ENCODE measurements around the gene SKAP2.
A peak's percentile ranks its signal among the peaks of the same experiment; 100 is the strongest.

The SKAP2 gene

DNA sequence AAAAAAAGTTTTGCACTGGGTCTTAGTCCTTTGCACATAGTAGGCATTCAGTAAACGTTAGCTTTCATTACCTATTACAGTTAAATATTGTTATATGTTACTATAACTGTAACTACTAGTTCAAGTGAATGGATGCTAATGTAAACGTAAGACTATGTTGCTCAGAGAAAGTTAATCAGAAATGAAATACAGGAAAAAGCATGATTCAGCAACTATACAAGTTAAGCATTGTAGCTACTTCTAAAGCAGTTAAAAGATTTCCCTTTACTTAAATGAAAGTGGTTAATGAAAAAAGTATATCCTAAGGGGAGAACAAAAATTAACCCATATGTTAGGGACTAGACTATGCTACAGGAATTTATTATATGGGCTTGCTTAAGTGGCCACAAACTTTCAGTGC, 121.2 kb downstream of the SKAP2 start:
- DNase-seq, result no peak

DNA sequence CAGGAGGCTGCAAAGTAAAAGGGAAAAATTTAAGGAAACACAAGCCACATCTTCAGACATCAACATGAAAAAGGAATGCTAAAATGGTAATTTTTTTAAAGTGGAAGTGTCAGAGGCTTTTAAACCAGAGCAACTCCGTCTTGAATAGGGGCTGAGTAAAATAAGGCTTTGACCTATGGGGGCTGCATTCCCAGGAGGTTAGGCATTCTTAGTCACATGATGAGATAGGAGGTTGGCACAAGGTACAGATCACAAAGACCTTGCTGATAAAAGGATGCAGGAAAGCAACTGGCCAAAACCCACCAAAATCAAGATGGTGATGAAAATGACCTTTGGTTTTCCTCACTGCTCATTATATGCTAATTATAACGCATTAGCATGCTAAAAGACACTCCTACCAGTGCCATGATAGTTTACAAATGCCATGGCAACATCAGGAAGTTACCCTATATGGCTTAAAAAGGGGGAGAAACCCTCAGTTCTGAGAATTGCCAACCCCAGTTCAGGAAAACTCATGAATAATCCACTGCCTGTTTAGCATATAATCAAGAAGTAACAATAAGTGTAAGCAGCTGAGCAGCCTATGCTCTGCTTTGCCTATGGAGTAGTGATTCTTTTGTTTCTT, 128.3 kb downstream of the SKAP2 start:
- no peak for DNase-seq

GRCh38 chr7:26729150-26729775, 135.1 kb downstream of the SKAP2 start:
- no peak for DNase-seq

- DNase-seq, result no peak
Measured at GRCh38 chr7:26726051-26726450, 138.3 kb downstream of the SKAP2 start.

DNA sequence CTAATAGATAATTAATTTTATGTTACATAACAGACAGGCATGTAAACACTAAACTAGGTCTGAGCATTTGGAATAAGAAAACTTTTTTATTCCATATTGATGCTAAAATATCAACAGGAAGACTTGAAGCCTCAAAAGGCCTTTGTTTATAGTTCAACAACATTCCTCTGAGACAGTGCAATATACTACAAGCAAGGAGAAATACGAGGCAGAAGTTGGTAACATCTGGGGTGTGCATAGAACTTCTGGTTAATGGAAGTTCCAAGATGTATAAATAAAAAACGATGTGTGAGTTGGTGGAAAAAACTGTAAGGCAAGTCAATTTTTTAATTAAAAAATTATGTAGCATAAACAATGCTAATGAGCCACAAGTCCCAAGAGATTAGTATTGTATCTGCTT, 139.6 kb downstream of the SKAP2 start:
- no peak for DNase-seq

- no peak for DNase-seq
Measured at GRCh38 chr7:26723129-26723528, 141.3 kb downstream of the SKAP2 start.

DNA sequence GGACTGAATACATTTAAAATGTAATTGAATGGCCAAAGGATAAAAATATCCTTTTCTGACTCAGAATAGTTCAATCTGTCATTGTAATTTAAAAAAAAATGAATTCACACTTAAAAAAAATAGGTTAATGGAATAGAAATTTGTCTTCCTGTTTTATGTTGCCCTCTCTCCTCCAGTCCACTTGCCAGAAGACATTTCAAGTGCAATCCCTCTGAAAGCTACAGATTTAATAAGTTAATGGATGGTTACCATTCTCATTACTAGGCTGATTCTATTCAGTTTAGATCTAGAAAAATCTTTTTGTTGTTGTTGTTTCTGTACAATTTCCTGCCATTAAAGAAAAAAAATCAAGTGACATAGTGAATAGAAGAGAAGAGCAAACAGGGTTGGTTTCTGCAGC, 142.9 kb downstream of the SKAP2 start:
- DNase-seq, result no peak

GRCh38 chr7:26718063-26718462, 146.3 kb downstream of the SKAP2 start:
- no peak for DNase-seq

DNA sequence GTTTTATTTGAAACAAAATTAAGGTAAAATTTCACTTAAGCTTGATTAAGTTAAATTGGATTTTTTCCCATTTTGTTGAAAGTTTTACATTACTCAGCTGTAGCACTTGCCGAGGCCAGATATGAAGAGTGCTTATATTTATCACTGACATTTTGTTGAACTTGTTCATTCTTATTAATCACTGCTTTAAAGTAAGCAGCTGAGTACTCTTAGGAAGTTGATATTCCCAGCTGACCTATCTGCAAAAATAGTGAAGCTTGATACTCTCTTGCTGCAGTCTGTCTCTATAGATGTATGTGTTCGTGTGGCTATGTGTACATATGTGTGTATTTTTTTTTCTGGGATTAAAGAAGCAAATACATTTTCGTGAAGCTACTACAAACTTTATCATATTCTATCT, 150.0 kb downstream of the SKAP2 start:
- no peak for DNase-seq

GRCh38 chr7:26714006-26714405, 150.4 kb downstream of the SKAP2 start:
- DNase-seq, result no peak

DNA sequence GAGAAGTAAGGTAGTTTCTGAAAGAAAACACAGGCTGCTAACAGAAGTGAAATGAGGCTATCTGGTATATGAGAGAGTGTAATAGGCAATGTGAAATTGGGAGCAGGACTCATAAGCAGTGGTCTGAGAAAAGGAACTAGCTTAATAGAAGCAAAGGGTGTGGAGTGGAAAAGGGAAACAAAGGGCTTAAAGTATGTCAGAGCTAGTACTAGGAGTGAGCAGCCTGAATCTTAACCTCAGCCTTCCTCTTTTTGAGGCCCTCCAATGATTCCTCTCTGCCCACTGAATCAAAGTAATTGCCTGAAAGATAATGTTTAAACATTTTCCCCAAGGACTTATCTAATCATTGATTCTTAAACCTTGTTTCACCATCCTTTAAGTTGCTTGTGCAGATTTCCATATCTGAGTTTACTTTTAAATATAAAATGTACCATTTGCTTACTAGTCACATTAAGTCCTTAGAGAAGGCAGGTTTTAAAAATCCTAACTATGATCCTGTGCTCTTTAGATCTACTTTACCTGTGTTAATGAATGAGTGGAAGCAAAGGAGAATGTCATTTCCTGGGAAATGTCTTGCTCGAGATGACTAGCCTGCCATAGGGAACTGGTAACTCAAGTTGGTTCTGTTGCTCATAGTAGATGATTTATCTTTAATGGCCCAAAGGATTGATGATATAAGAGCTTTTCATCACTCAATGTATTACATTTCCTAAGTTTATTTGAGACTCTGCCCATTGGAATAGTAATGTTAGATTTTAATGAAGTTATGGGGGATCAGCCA, 155.0 kb downstream of the SKAP2 start:
- DNase-seq, result no peak

DNA sequence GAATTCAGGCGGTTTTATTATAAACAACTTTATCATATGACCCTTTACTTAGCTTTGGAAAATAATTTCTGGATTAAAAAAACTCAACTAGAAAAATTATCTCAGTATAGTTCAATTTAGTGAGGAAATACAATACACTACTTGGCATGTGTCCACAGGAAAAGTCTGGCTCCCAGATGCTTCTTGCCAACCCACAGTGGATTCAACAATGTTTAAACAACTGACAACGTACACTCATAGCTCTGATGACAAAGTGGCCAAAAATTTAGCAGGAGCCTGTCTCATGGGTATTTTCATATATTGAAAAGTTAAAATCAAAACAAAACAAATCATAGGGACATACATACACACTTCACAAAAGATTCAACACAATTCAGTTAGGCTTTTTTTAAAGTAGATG, 158.8 kb downstream of the SKAP2 start:
- peak; percentile 84 to 90 for DNase-seq

DNA sequence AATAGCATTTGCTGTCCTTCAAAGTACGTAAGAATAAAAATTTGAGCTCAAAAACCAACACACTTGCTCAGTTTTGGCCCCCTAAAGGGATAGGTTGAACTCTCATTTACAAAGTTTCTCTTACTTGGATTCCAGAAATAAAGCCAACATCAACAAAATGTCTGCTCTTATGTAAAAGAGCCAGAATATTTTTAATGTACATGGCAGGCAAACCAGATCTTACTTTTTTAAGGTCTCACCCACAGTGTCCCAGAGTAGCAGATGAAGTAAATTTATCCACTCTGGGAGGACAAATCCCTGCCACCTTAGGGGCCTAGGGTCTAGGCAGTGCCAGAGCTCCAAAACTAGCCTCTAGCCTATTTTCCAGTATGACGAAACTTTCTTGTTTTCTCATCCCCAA, 159.6 kb downstream of the SKAP2 start:
- peak in 1 of 2 experiments; percentile 16 for DNase-seq

GRCh38 chr7:26704036-26704435, 160.4 kb downstream of the SKAP2 start:
- no peak for DNase-seq

- no peak for DNase-seq
Measured at GRCh38 chr7:26700893-26701292, 163.5 kb downstream of the SKAP2 start.

GRCh38 chr7:26700386-26700785, 164.0 kb downstream of the SKAP2 start:
- peak in 1 of 2 experiments; percentile 72 for DNase-seq

DNA sequence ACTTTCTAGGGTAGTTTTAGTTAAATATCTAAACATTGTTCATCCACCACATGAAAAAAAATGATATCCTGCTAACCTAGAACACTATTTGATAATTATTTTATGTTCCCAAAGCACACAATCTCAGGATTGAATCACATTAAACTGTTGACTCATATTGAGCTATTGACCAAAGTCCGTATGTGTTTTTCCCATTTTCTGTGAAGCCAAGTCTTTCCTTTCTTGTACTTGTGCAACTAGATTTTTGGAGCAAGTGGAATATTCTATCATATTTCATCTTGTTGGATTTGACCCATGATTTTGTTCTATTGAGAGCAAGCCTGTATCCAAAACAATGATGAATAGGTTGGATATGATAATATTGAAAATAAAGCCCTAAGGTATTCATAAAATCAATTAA, 164.6 kb downstream of the SKAP2 start:
- no peak for DNase-seq

- DNase-seq, result no peak
Measured at GRCh38 chr7:26698806-26699205, 165.6 kb downstream of the SKAP2 start.

DNA sequence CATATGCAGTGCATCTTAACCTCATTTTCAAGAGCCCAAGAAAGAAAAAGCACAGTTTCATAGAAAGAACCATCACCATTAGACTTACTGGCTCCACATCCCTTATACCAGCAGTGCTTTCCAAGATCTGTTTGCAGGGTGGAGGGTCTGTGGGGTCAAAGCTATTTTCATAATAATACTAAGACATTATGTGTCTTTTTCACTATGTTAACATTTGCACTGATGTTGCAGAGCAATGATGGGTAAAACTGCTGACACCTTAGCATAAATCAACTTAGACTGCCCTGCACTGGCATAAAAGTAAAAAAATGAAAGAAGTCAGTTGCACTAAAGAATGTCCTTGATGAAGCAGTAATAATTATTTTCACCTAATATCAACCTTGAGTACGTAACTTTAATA, 166.2 kb downstream of the SKAP2 start:
- no peak for DNase-seq

DNA sequence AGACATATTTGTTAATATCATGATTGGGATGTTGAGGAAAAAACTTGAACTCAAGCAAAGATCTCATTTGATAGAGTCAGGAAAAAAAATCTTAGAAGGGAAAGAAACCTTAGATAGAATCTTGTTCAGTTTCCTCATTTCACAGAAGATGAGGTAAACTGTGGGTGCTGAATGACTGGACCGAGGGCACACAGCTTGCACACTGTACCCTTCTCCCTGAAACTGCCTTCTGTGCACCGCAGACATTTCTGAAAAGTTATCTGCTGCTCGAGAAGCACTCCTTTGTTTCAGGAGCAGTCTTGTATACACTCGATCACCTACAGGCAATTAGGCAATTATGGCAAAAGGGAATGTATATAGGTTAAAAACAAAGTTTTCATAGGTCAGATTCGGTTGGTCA, 167.4 kb downstream of the SKAP2 start:
- DNase-seq, result no peak

- DNase-seq, result no peak
Measured at GRCh38 chr7:26696161-26696560, 168.2 kb downstream of the SKAP2 start.

GRCh38 chr7:26694713-26695112, 169.7 kb downstream of the SKAP2 start:
- DNase-seq, result no peak

DNA sequence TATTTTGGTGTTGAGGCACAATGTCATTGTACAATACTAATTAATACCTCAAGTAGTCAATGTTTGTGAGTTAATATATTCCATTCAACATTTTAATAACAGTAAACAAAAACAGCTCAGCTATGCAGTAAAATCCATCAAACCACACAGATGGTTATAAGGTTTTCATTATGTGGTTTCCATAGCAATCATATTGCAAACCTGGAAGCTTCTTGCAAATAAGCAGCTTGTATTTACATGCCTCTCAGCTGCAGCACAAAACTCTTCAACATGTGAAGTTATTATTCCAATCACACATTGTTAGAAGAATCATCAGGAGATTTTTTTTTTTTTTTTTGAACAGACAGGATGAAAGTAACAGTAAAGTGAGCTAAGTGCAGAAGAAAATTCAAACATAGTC, 170.2 kb downstream of the SKAP2 start:
- DNase-seq, result peak in 1 of 2 experiments; percentile 60

DNA sequence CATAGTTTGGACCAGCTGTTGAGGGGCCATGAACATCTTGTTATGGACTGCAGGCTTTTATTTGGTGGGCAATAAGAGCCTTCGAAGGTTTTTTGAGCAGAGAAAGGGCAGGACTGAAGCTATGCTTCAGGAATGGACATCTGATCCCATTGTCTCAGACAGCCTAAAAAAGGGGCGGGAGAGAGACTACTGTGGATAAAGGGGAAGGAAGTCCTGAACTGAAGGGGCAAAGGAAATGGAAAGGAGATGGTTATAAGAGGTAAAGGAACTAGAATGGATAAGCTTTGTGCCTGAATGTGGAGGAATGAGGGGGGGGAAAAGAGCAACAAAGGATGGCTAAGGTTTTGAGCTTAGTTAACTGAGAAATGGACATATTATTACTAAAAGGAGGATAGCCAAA, 172.5 kb downstream of the SKAP2 start:
- DNase-seq, result no peak

Data from NCI-H446 (cell line).